HG03354 (cell line): Measurements from ENCODE around the gene DDX39A.
"Not testable (repeated sequence)": the region's sequence is repeated elsewhere in the genome, so short reads cannot be mapped to it uniquely, and the experiment has no call there.

ENCODE experiments used
- ATAC-seq: cut with Tn5 transposase; IDR thresholded peaks from one replicate; pipeline ENCODE4 v1.9.1; 2021; ENCODE audit warnings: mild to moderate bottlenecking; ENCODE audit not compliant: unreplicated experiment, poor library complexity, severe bottlenecking

The DDX39A gene

DNA sequence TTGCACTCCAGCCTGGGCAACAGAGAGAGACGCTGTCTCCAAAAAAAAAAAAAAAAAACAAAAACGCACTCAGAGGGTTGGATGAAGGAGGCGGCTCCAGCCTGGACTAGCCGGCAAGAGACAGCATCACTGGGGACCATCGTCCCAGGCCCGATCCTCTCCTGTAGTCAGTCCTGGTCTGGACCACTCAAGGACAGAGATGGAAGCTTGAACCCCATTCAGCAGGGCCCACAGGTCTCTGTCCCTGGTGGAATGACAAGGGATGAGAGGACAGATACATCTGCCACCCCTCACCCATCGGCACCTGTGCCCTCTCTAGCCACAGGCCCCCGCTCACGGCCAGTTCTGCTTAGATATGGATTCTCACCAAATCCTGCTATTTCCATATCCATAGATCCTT is 23.9 kb downstream of the DDX39A start:
- ATAC-seq: no peak

DNA sequence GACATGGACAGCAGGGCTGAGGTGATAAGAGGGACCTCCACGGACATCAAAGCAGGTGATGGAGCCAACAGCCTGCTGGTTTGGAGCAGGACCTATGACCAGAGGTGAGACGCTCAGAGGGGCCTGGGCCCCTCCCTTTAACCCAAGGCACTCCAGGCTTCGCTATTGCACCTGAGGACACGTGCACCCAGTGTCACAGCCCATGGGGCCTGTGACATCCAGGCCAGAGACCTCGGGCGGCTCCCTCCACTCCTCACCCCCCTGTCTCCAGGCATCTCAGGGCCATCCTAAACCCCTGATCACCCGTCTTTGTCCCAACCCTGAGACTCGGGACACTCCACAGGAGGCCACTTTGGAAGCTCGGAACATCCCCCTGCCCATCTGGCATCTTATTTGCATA is 25.0 kb downstream of the DDX39A start:
- ATAC-seq: no peak

DNA sequence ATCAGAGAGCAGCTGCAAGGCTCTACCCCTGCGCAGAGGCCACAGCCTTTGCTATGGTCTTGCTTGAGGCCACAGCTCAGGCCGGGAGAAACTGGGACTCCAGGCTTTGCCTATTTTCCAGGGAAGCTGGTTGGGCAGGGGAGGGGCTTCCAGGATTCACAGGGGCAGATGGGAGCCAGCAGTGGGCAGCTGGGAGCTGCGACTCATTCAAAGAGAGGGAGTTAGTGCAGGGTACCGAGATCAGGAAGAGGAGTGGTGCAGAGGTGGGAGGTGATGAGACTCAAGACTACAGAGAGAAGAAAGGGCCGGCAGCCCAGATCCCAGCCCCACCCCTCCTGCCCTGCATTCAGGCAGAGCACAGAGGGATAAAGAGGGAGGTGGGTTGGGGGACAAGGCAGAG is 25.8 kb downstream of the DDX39A start:
- ATAC-seq: no peak

DNA sequence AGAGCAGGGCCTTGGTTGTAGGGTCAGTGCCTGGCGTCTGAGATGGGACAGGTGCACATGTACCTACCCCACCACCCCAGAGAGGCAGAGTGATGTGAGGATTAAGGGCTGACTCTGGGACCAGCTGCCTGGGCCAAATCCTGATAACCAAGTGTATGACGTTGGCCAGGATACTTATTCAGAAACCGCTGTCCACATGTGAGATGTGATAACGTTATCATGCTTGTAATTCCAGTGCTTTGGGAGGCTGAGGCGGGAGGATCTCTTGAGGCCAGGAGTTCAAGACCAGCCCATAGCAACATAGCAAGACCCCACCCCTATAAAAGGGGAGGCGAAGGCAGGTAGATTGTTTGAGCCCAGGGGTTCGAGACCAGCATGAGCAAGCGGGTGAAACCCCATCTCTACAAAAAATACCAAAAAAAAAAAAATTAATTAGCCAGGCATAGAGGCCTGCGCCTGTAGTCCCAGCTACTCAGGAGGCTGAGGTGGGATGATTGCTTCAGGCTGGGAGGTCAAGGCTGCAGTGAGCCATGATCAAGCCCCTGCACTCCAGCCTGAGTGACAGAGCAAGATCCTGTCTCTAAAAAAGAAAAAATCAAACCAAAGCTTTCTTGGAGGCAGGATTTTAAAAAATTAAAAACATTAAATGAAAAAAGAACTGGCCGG is 27.9 kb downstream of the DDX39A start:
- no peak for ATAC-seq

DNA sequence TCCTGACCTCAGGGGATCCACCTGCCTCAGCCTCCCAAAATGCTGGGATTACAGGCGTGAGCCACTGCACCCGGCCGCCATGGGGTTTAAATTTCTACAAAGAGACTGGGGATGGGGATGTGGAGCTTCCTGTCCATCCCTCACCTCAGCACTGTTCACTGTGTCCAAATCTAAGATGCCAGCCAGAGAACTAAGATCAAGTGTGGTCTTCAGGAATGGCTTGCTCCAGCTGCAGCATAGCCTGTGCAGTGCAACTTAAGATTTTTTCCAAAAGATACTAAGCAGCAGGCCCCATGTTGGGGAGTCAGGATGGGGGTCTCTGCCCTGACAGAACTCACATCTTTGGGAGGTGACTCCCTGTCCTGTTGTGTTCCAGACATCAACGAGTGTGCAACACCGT is 28.6 kb downstream of the DDX39A start:
- no peak for ATAC-seq

DNA sequence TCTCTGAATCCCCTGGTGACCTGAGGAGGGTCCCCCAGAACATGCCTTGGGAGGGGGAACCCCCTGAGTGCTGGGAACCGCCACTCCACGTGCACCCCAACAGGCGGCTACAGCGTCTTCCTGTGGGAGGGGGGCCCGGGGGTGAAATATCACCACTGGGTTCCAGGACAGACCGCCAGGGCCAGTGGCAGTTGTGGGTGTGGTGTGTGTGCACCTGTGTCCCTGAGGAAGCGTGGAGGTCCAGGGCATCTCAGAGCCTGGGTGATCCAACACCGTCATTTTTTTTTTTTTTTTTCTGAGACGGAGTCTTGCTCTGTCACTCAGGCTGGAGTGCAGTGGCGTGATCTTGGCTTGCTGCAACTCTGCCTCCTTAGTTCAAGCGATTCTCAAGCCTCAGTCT is 33.6 kb downstream of the DDX39A start:
- ATAC-seq: no peak

DNA sequence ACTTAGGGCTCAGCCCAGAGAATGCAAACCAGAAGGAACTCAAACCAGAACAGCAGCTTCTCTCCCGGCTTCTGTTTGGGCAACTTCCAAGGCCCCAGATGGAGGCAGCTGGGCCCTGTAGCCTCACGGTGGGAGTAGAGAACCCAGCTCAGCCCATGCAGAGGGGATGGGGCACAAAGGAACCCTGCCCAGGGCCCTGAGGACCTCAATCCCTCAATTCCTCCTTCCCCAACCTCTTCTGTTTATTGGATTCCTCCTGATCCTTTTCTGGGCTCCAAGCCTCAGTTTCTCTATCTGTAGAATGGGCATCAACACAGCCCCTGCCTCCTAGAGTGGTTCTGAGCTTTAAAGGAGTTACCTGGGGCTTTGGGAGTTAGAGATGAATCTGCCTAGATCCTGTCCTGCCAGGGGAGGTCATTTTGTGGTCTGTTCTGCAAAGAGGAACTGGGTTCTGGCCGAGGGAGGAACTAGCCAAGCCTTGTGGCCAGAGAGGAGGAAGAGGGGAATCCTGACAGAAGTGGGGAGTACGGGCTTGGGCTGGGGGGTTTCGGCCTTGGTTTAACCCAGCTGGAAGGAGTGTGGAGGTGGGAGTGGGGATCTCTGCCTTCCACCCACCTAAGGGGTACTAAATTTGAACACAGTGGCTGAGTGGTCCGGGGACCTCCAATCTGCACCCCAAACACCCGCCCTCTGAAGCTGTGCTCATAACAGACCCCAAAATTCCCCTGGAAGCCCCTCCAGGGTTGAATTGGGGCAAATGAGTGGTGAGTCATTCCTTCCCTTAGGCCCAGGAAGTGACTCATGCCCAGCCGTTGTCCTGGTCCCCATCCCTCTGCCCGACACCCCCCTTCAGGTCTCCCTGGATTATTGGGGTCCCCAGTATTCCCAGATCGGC is 35.2 kb downstream of the DDX39A start:
- ATAC-seq: peak; percentile 42

DNA sequence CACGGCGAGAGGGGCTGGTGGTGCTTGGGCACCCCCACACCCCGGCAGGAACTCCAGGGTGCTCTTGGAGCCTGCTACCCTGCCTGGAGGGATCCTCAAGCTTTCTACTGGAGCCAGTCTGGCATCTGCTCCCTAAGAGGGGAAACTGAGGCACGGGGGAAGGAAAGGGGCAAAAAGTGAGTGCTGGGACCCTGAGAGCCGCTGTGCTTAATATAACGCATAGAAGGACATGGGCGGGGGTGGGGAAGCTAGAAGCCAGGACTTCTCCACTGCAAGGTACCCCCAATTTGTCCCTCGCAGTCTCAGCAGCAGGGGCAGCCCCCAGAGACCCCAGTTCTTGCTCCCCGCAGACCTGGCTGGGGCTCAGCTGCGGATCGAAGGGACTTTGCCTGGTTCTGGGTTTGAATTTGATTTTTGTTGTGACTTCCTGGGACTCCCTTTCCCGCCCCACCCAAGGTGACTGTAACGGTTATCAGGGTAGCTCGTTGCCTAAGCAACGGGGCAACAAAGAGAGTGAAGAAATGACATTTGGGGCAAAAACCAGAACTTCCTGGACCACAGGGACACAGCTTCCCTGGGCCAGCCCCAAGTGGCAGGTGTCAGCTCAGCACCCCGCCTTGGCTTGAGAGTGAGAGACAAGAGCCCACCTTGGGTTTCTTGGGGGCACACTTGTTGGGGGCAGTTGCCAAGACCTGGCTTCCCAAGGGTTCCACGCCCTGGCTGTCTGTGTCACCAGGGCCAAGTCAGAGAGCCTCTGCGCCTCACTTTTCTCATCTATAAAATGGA is 37.3 kb downstream of the DDX39A start:
- ATAC-seq: no peak

DNA sequence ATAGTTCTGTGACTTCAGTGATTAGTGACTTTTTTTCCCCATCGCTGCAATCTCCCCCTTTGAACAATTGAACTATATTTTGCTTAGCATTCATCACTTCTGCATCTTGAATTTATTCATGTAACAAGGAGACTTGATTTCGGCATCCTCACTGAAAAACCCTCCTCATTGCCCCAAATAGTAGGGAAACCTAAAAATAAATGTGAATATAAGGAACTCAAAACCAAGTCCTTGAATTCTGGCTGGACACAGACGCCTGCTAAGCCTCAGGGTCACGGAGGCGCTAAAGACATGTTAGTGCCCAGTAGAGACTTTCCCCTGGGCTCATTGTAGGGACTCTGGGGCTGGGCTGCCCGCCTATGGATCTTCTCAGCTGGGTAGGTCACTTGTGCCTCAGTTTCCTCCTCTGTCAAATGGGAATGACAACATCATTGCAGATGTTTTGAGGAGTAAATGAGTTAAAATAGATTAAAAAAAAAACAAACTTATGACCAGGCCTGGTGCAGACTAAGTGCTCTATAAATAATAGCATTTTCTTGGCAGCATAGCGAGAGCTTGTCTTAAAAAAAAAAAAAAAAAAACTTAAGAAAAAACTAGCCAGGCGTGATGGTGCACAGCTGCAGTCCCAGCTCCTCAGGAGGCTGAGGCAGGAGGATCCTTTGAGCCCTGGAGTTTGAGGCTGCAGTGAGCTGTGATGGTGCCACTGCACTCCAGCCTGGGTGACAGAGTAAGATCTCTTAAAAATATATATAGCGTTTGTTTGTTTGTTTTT is 39.7 kb downstream of the DDX39A start:
- ATAC-seq: no peak

DNA sequence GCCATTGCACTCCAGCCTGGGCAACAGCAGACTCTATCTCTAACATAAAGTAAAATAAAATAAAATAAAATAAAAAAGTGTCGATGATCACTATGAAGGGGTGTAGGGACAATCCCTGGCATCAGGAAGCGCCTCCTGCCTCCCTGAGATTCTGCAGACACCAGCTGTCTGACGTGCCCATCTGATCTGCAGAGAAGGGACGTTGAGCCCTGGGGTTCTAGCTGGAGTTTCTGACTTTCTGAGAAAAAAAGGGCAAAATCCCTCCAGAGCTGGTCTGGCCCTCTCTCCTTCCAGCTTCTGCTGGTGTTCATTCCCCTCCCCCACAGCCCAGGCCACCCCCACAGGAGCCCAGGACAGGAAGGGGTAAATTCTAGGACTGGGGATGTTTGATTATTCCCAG is 40.3 kb downstream of the DDX39A start:
- ATAC-seq: no peak

DNA sequence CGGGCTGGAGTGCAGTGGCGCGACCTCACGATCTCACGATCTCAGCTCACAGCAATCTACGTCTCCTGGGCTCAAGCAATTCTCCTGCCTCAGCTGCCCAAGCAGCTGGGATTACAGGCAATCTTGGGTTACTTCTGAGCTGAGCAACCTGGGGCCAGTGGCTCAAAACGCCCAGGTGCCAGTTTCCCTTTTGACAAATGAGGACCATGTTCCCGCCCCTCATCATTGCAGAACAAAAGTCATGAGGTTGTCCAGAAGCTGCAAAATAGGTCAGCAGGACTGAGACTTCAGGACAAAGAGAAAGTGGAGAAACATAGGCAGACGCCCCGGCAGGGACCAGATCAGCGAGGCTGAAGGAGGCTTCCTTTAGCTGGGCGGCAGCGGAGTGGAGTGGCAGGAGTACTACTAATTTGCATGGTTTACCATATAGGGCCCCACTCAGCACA is 41.2 kb downstream of the DDX39A start:
- no peak for ATAC-seq

DNA sequence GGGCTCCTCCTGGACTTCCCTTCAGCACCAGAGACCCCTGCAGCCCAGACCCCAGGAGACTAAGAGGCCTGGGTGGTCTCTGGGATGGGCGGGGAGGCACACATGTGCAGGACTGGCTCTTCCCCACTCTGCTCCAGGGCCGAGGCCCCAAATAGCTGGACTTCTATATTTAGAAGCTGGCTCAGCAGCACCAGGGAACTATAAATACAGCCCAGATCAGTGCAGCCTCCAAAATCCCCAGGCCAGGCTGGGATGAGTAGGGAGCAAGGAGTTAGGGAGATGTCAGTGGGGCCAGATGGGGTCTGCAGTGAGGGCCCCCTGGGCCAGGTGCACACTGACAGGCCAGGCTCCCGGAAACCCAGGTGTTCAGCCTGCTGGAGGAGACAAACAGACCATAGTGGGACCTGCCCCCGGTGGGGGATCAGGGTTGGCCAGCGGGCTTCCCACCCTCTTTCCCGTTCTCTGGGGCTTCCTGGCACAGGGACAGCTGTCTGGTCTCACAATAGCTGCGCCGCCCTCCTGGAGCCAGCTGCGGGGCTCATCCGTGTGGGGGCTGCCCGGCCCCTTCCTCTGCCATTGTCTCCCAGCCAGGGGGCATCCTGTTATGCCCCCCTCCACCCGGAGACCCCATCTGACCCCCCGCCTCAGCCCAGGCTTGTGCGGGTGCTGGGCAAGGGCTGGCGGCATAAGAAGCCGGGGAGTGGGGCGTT is 43.4 kb downstream of the DDX39A start:
- ATAC-seq: no peak

DNA sequence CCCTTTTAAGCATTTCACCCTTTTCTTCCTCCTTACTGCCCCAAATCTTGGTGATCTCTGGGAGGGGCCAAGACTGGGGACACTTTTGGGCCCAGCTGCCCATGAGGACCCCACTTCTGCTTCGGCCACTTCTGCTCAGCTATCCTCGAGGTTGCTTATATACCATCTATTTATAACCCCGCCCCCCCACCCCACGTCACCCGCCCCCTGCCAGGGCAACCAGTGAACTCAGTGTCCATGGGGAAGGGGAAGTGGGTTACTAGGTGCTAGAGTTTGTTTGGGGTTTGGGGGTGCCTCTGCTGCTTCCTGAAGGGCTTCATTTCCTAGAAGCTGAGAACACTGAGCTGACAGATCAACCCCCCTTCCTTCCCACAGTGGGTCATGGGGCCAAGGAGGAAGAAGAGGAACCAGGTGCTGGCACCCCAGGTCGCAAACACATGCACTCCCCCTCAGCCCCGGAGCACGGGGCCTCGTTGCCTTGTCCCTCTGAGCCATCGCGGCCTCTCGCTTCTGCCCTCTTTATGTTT is 44.0 kb downstream of the DDX39A start:
- ATAC-seq: no peak

DNA sequence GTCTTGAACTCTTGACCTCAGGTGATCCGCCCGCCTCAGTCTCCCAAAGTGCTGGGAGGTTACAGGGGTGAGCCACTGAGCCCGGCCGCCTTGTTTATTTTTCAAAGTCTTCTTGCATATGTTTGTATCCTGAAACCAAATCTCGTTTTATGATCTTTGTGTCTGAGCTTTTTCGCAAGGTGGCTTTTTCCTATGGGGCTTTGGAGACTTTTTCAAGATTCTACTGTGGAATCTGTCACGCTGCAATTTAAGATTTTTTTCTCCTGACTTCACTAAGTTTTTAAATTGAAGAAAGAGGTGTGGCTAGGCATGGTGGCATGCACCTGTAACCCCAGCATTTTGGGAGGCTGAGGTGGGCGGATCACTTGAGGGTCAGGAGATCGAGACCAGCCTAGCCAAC is 44.8 kb downstream of the DDX39A start:
- not testable (repeated sequence) for ATAC-seq

DNA sequence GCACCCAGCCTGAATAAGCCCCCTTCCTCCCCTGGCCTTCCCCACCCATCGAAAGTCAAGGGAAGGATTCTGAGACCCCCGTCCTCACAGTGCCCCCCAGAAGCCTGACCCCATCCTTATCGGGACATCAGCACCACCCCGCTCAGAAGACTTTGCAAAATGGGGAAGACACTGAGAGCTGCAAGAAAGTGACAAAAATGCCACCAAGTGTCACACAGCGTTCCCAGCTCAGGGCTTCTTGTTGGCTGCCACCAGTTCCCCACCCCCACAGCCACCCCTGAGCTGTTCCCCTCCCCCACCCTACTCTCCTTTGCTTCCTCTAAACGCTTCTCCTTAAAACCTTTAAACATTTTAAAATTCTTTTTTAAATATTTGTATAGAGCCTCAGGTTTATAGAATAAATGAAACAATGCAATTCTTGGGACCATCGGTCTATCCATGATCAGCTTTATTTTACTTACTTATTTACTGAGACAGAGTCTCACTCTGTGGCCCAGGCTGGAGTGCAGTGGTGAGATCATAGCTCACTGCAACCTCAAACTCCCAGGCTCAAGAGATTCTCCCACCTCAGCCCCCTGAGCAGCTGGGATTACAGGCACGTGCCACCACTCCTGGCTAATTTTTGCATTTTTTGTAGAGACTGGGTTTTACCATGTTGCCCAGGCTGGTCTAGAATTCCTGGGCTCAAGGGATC is 46.6 kb downstream of the DDX39A start:
- ATAC-seq: not testable (repeated sequence)

DNA sequence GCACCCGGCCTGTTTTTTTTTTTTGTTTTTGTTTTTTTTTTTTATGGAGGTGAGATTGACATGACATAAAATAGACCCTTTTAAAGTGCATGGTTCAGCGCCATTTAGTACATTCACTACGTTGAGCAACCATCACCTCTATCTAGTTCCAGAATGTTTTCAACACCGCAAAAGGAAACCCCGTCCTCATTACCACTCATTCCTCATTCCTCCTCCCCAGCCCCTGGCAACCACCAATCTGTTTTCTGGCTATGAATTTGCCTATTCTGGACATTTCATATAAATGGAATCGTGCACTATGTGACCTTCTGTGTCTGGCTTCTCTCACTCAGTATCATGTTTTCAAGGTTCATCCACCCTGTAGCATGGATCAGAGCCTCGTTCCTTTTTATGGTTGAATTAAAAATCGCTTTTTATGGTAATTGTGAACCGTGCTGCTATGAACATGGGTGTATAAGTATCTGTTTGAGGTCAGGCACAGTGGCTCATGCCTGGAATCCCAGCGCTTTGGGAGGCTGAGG is 47.8 kb downstream of the DDX39A start:
- no peak for ATAC-seq

DNA sequence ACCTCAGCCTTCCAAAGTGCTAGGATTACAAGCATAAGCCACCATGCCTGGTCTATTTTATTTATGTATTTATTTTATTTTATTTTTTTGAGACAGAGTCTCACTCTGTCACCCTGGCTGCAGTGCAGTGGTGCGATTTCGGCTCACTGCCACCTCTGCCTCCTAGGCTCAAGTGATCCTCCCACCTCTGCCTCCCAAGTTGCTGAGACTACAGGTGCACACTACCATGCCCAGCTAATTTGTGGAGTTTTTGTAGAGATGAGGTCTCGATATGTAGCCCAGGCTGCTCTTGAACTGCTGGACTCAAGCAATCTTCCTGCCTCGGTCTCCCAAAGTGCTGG is 48.2 kb downstream of the DDX39A start:
- ATAC-seq: no peak
